ENCODE measurements around the gene TRAPPC3.

Gene TRAPPC3

GRCh38 chr1:36126005-36126716 is 23.1 kb downstream of the TRAPPC3 start:
- Histone ChIP-seq H3K4me1 (peaks cover 0 to 54% (median 27%) of the 10 kb centered on the region in 4 donors), H3K36me3 (no peaks in the 10 kb centered on the region), H3K9me3 (no peaks in the 10 kb centered on the region), H3K27me3 (no peaks in the 10 kb centered on the region), H3K4me3 (peak overlapping the region in 1 of 2 donors; percentile 71), H3K27ac (peak overlapping the region; percentile 90 to 91)
- TF ChIP-seq, protein P1, sequence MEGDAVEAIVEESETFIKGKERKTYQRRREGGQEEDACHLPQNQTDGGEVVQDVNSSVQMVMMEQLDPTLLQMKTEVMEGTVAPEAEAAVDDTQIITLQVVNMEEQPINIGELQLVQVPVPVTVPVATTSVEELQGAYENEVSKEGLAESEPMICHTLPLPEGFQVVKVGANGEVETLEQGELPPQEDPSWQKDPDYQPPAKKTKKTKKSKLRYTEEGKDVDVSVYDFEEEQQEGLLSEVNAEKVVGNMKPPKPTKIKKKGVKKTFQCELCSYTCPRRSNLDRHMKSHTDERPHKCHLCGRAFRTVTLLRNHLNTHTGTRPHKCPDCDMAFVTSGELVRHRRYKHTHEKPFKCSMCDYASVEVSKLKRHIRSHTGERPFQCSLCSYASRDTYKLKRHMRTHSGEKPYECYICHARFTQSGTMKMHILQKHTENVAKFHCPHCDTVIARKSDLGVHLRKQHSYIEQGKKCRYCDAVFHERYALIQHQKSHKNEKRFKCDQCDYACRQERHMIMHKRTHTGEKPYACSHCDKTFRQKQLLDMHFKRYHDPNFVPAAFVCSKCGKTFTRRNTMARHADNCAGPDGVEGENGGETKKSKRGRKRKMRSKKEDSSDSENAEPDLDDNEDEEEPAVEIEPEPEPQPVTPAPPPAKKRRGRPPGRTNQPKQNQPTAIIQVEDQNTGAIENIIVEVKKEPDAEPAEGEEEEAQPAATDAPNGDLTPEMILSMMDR (IDR thresholded peaks at IDR 0.05) = no peak
- intact Hi-C loops (cut with DNase I; ENCODE audit: low total_unique reads) = no loop called here
- no peak for DNase-seq

- Histone ChIP-seq H3K4me1 (peaks cover 0 to 54% (median 31%) of the 10 kb centered on the region in 4 donors), H3K9me3 (no peaks in the 10 kb centered on the region), H3K27ac (peak within 1 kb of the TSS; percentile 90 to 91), H3K27me3 (no peaks in the 10 kb centered on the region), H3K36me3 (no peaks in the 10 kb centered on the region), H3K4me3 (peak within 1 kb of the TSS; percentile 68 to 71)
- peak; percentile 44 to 82 for DNase-seq
- TF ChIP-seq, protein P1 (IDR thresholded peaks at IDR 0.05) = no peak
- intact Hi-C loops (cut with DNase I; ENCODE audit: low total_unique reads) = no loop called here
These were observed 23.9 kb downstream of the TRAPPC3 start, which contains the start of gene COL8A2 for GRCh38 chr1:36125129-36125991. COL8A2 (minus strand) TSS chr1:36125222; CDS start chr1:36100242, 24,980 bp downstream.

GRCh38 chr1:36124404-36125128 is 24.7 kb downstream of the TRAPPC3 start:
- Histone ChIP-seq H3K9me3 (no peaks in the 10 kb centered on the region), H3K27ac (peak overlapping the region; percentile 90 to 91), H3K27me3 (no peaks in the 10 kb centered on the region), H3K4me3 (peak overlapping the region; percentile 68 to 71), H3K36me3 (no peaks in the 10 kb centered on the region), H3K4me1 (peaks cover 0 to 61% (median 39%) of the 10 kb centered on the region in 4 donors)
- intact Hi-C loops (cut with DNase I; ENCODE audit: low total_unique reads) = no loop called here
- DNase-seq = no peak
- TF ChIP-seq, protein P1 (IDR thresholded peaks at IDR 0.05) = no peak

GRCh38 chr1:36123356-36123755 is 25.9 kb downstream of the TRAPPC3 start:
- peaks cover 0 to 68% (median 49%) of the 10 kb centered on the region in 4 donors for H3K4me1 ChIP-seq
- DNase-seq = peak in 1 of 2 donors; percentile 50
- H3K27ac ChIP-seq = peak overlapping the region; percentile 90 to 91

More at GRCh38 chr1:36123356-36123755, 25.9 kb downstream of the TRAPPC3 start:
- no peaks in the 10 kb centered on the region for H3K36me3 ChIP-seq
- H3K27me3 ChIP-seq = no peaks in the 10 kb centered on the region
- intact Hi-C loops (cut with DNase I; ENCODE audit: low total_unique reads) = no loop called here
- TF ChIP-seq, protein P1 (IDR thresholded peaks at IDR 0.05) = no peak
- no peaks in the 10 kb centered on the region for H3K9me3 ChIP-seq
- H3K4me3 ChIP-seq = peak overlapping the region in 1 of 2 donors; percentile 68
